HepG2 (cell line): Measurements from ENCODE around the gene CA9. TPM values are rescaled to one million over a fixed set of nuclear protein-coding genes. Genes with fewer than 3 reads are reported as not detected.

ENCODE experiments used
- ATAC-seq: fragments of 200-7000 bp; cut with Tn5 transposase; 3 replicates; pipeline ENCODE4 v1.9.1; 2020; ENCODE audit warnings: mild to moderate bottlenecking, moderate library complexity
- BruUV-seq: library from RNA; stranded (reverse); fragments of 400-500 nt; replicated peaks from 2 replicates; lab custom pipeline; 2021; lab: Mats Ljungman, UMichigan
- CTCF ChIA-PET: fragments of 300-600 bp; formaldehyde crosslinking; extraction: SDS; loops from one replicate; lab custom pipeline; 2021; ENCODE audit warnings: low total read pairs, inconsistent platforms, low intra/inter-chr PET ratio; lab: Yijun Ruan, JAX
- POLR2A ChIA-PET: fragments of 350-600 bp; sonication (Branson Sonifier 250); formaldehyde crosslinking; loops from one replicate; lab custom pipeline; 2020; ENCODE audit warnings: antibody characterized with exemption, inconsistent platforms; lab: Yijun Ruan, JAX
- DNase-seq: peaks from one replicate; pipeline ENCODE4 v3.0.0-alpha.2; 2015; ENCODE audit warnings: low spot score
- FAIRE-seq: peaks from 3 replicates; lab custom pipeline; 2011; peaks lifted over from hg19 to GRCh38; lab: Jason Lieb, UNC
- H2AFZ ChIP-seq: one replicate; pipeline ENCODE4 v1.6.1; 2011; ENCODE audit warnings: low read length, inconsistent platforms
- H3K27ac ChIP-seq: fragments of 300-600 bp; 3 replicates; pipeline ENCODE4 v1.8.0; 2011; ENCODE audit warnings: mixed run types, mild to moderate bottlenecking, mixed read lengths, low read length, inconsistent platforms; ENCODE audit not compliant: insufficient read depth; ENCODE audit errors: extremely low read length
- H3K27me3 ChIP-seq, 2 experiments: fragments of 200-600 bp in 1 of 2; 2 replicates in 1 of 2; 3 replicates in 1 of 2; pipeline versions ENCODE4 v1.6.0 to v1.8.0; 2011; ENCODE audit warnings: low read length in 2 of 2, mild to moderate bottlenecking in 2 of 2, moderate library complexity in 2 of 2, inconsistent platforms in 1 of 2; ENCODE audit not compliant: insufficient read depth in 2 of 2, control insufficient read depth in 1 of 2
- H3K36me3 ChIP-seq, 2 experiments: fragments of 200-600 bp in 1 of 2; replicated peaks in 1 of 2; 2 replicates in 1 of 2; 3 replicates in 1 of 2; pipeline versions ENCODE4 v1.5.1 to v1.8.0; 2011; ENCODE audit warnings: low read length in 2 of 2, inconsistent platforms in 1 of 2; ENCODE audit not compliant: insufficient read depth in 2 of 2, control insufficient read depth in 1 of 2
- H3K4me1 ChIP-seq: 2 replicates; pipeline ENCODE4 v1.5.1; 2012; ENCODE audit warnings: low read length, inconsistent platforms; ENCODE audit not compliant: insufficient read depth
- H3K4me2 ChIP-seq: 2 replicates; pipeline ENCODE4 v1.6.0; 2011; ENCODE audit warnings: low read depth, low read length, inconsistent platforms
- H3K4me3 ChIP-seq, 3 experiments: fragments of 200-600 bp in 1 of 3; sonication (generic), shearing (Covaris generic) in 1 of 3; replicated peaks in 1 of 3; 2 replicates each; pipeline ENCODE4 v1.5.1; 2011 to 2016; ENCODE audit warnings: low read length in 3 of 3, inconsistent platforms in 2 of 3, low read depth in 2 of 3, mild to moderate bottlenecking in 2 of 3, control low read depth in 1 of 3, mixed read lengths in 1 of 3; ENCODE audit not compliant: insufficient read depth in 1 of 3
- H3K79me2 ChIP-seq: one replicate; pipeline ENCODE4 v1.6.1; 2011; ENCODE audit warnings: low read length, inconsistent platforms; ENCODE audit not compliant: insufficient read depth
- H3K9ac ChIP-seq: 2 replicates; pipeline ENCODE4 v1.6.0; 2011; ENCODE audit warnings: mild to moderate bottlenecking, low read depth, low read length, inconsistent platforms; ENCODE audit not compliant: insufficient read depth
- H3K9me3 ChIP-seq: 2 replicates; pipeline ENCODE4 v1.5.1; 2012; ENCODE audit warnings: mild to moderate bottlenecking, low read length
- H4K20me1 ChIP-seq: 2 replicates; pipeline ENCODE4 v1.6.0; 2011; ENCODE audit warnings: inconsistent platforms, mild to moderate bottlenecking, low read length, moderate library complexity; ENCODE audit not compliant: insufficient read depth
- BHLHE40 ChIP-seq: IDR thresholded peaks from 2 replicates; pipeline ENCODE4 v1.6.1; 2011; ENCODE audit warnings: low read length, improper control_type of control experiment
- EP300 ChIP-seq, 3 experiments: sonication (generic) in 1 of 3; formaldehyde crosslinking in 1 of 3; IDR thresholded peaks; 2 replicates each; pipeline versions ENCODE4 v1.5.1 to v1.6.1; 2011 to 2020; ENCODE audit warnings: low read depth in 2 of 3, low read length in 2 of 3, borderline replicate concordance in 1 of 3, improper control_type of control experiment in 1 of 3, mild to moderate bottlenecking in 1 of 3, missing genetic modification reagents in 1 of 3, moderate library complexity in 1 of 3
- HOXA5 ChIP-seq: sonication (generic); formaldehyde crosslinking; IDR thresholded peaks from 2 replicates; pipeline ENCODE4 v1.4.0; 2020; ENCODE audit warnings: missing genetic modification reagents
- KLF12 ChIP-seq: sonication (generic); formaldehyde crosslinking; IDR thresholded peaks from 2 replicates; pipeline ENCODE4 v1.4.0; 2020; ENCODE audit warnings: missing genetic modification reagents, borderline replicate concordance
- NRL ChIP-seq: sonication (generic); formaldehyde crosslinking; IDR thresholded peaks from 2 replicates; pipeline ENCODE4 v1.5.0; 2020; ENCODE audit warnings: missing genetic modification reagents, mild to moderate bottlenecking, moderate library complexity, borderline replicate concordance
- ZBTB7B ChIP-seq: sonication (generic); formaldehyde crosslinking; IDR thresholded peaks from 2 replicates; pipeline ENCODE4 v1.4.0; 2020; ENCODE audit warnings: missing genetic modification reagents
- ZKSCAN8 ChIP-seq: IDR thresholded peaks from 2 replicates; pipeline ENCODE4 v1.6.1; 2016; ENCODE audit warnings: borderline replicate concordance, missing genetic modification reagents, missing compliant biosample characterization
- WGBS: methylation state at CpG from one replicate; pipeline ENCODE4 v1.1.6; 2017; ENCODE audit warnings: low lambda C conversion rate; 5-methylcytosine and 5-hydroxymethylcytosine counted together
- in situ Hi-C: cut with HindIII; loops from 2 replicates; pipeline ENCODE4 v1.10.0; 2017; ENCODE audit warnings: low pct_unique_long_range_greater_than_20kb; ENCODE audit not compliant: extremely low pct_ligation_motif_present
- intact Hi-C: fragments of 100-400 bp; cut with micrococcal nuclease; formaldehyde crosslinking; loops from one replicate; pipeline ENCODE4 v1.10.0; 2022; ENCODE audit not compliant: unreplicated experiment
- polyA plus RNA-seq, 8 experiments: library from polyadenylated mRNA; depleted of rRNA in 3 of 8; stranded (reverse) in 7 of 8; unstranded in 1 of 8; fragments of >200 nt; fragmentation: Illumina TruSeq in 4 of 8; extraction: Trizol in 4 of 8; gene quantifications; 2 replicates each; pipeline versions ENCODE4 v1.2.1 to v1.2.3, GENCODE V29; 2011 to 2016; ENCODE audit warnings: low read depth in 4 of 8, missing spikeins in 1 of 8, mixed read lengths in 1 of 8; ENCODE audit not compliant: insufficient read depth in 1 of 8
- total RNA-seq, 5 experiments: library from RNA; depleted of rRNA; stranded (reverse); fragments of >200 nt; fragmentation: Illumina TruSeq; extraction: Trizol; gene quantifications; 2 replicates each; pipeline ENCODE4 v1.2.3, GENCODE V29; 2016; ENCODE audit warnings: low read depth in 1 of 5
- TF ChIP-seq, protein P1 (sequence below): sonication (generic); formaldehyde crosslinking; IDR thresholded peaks from 2 replicates; pipeline ENCODE4 v1.8.1; 2023; ENCODE audit warnings: mild to moderate bottlenecking, missing genetic modification reagents
- TF ChIP-seq, protein P2 (sequence below): sonication (generic); formaldehyde crosslinking; IDR thresholded peaks from 2 replicates; pipeline ENCODE4 v1.4.0; 2020; ENCODE audit warnings: missing genetic modification reagents, borderline replicate concordance

The CA9 gene
- total and polyA plus RNA-seq, 2 of the 13 experiments (the other 11 are each of a cell fraction or from before 2014, with no cell fraction given), result 0.13 to 152 TPM

DNA sequence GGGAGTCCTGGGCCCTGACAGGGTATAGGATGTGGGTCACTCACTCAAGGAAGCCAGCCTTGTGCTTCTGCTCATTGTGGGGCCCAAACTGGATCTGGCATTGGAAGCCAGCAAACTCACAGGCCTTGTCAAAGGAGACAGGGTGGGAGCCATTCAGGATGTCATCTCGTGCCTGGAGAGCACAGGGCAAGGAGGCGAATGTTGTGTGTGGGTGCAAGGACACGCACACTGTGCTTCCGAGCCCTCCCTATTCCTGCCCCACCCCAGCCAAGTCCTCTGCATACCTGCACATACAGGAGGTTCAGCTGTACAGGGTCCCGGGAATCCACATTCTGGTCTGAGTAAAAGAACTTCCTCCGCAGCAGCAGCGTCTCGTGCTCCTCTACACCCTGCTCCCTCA, 50.2 kb downstream of the CA9 start (continued):
- TF ChIP-seq, protein P1, sequence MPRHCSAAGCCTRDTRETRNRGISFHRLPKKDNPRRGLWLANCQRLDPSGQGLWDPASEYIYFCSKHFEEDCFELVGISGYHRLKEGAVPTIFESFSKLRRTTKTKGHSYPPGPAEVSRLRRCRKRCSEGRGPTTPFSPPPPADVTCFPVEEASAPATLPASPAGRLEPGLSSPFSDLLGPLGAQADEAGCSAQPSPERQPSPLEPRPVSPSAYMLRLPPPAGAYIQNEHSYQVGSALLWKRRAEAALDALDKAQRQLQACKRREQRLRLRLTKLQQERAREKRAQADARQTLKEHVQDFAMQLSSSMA (CRISPR knock-in tag), result no peak
- no peak for TF ChIP-seq NRL (CRISPR knock-in tag)

DNA sequence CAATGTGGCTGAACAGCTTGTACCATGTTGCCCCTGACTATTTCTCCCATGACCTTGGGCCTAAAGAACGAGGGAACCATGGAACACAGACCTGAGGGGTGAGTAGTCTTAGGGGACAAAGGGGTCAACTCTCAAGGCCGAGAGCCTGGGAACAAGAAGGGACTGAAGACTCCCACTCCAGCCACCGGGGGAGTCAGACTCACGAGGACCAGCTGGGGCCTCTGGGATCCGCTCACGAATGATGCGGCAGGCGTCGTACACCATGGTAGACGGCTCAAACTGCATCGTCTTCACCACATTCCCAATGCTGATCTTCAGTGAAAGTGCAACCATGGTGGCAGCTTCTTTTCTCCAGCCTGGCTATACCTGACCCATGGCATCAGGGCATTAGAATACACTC, 51.6 kb downstream of the CA9 start:
- H3K27me3 ChIP-seq, result no peaks in the 10 kb centered on the region
- DNase-seq (no peak), ATAC-seq (no peak), FAIRE-seq (no peak)
- TF ChIP-seq BHLHE40 (no peak), HOXA5 (no peak), ZBTB7B (no peak), KLF12 (no peak), ZKSCAN8 (CRISPR knock-in tag) (no peak), EP300 (IDR thresholded peaks at IDR 0.05; ENCODE audit: low read depth in 2 of 2, low read length in 2 of 2) (no peak), EP300 (CRISPR knock-in tag; IDR thresholded peaks at IDR 0.05; ENCODE audit: borderline replicate concordance) (no peak)
- TF ChIP-seq, protein P1 (CRISPR knock-in tag), result no peak
- TF ChIP-seq, protein P2, sequence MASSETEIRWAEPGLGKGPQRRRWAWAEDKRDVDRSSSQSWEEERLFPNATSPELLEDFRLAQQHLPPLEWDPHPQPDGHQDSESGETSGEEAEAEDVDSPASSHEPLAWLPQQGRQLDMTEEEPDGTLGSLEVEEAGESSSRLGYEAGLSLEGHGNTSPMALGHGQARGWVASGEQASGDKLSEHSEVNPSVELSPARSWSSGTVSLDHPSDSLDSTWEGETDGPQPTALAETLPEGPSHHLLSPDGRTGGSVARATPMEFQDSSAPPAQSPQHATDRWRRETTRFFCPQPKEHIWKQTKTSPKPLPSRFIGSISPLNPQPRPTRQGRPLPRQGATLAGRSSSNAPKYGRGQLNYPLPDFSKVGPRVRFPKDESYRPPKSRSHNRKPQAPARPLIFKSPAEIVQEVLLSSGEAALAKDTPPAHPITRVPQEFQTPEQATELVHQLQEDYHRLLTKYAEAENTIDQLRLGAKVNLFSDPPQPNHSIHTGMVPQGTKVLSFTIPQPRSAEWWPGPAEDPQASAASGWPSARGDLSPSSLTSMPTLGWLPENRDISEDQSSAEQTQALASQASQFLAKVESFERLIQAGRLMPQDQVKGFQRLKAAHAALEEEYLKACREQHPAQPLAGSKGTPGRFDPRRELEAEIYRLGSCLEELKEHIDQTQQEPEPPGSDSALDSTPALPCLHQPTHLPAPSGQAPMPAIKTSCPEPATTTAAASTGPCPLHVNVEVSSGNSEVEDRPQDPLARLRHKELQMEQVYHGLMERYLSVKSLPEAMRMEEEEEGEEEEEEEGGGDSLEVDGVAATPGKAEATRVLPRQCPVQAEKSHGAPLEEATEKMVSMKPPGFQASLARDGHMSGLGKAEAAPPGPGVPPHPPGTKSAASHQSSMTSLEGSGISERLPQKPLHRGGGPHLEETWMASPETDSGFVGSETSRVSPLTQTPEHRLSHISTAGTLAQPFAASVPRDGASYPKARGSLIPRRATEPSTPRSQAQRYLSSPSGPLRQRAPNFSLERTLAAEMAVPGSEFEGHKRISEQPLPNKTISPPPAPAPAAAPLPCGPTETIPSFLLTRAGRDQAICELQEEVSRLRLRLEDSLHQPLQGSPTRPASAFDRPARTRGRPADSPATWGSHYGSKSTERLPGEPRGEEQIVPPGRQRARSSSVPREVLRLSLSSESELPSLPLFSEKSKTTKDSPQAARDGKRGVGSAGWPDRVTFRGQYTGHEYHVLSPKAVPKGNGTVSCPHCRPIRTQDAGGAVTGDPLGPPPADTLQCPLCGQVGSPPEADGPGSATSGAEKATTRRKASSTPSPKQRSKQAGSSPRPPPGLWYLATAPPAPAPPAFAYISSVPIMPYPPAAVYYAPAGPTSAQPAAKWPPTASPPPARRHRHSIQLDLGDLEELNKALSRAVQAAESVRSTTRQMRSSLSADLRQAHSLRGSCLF (CRISPR knock-in tag), result no peak
- no TSS peak for BruUV-seq
- peaks cover 39% of the 10 kb centered on the region for H3K79me2 ChIP-seq
- no peak overlapping the region for H2AFZ ChIP-seq
- 95% methylated on average over 11 of the region's 11 CpGs for WGBS
- no peaks in the 10 kb centered on the region for H3K9me3 ChIP-seq
- H3K27ac ChIP-seq, result no peak overlapping the region
- no peak overlapping the region for H3K4me3 ChIP-seq
- no peak overlapping the region for H3K9ac ChIP-seq
- peaks cover 24% of the 10 kb centered on the region for H4K20me1 ChIP-seq
- ChIA-PET POLR2A (no interaction called here), CTCF (no interaction called here)
- H3K4me2 ChIP-seq, result no peak overlapping the region
- in situ Hi-C loops (loop anchor here (5.0 kb wide), 1 partner anchor 58 kb away; the partner anchor contains the start of gene ARHGEF39), intact Hi-C loops (no loop called here)
- H3K4me1 ChIP-seq, result peaks cover 42% of the 10 kb centered on the region
- peaks cover 27 to 58% of the 10 kb centered on the region in 2 experiments for H3K36me3 ChIP-seq
